ENCODE data around the gene NME4.
A peak's percentile ranks its signal among the peaks of the same experiment; 100 is the strongest.
"Not testable (repeated sequence)": the region's sequence is repeated elsewhere in the genome, so short reads cannot be mapped to it uniquely, and the experiment has no call there.

NME4 gene

GRCh38 chr16:397736-398332 is 835 bp downstream of the NME4 start:
- DNase-seq (ENCODE audit: low read depth, low spot score): peak; percentile 87

GRCh38 chr16:398561-399339 is 1.8 kb downstream of the NME4 start:
- DNase-seq (ENCODE audit: low read depth, low spot score): peak; percentile 41

- DNase-seq (ENCODE audit: low read depth, low spot score): no peak
Measured at GRCh38 chr16:399340-400019, 2.5 kb downstream of the NME4 start.

GRCh38 chr16:400061-400591 is 3.1 kb downstream of the NME4 start:
- DNase-seq (ENCODE audit: low read depth, low spot score): no peak

GRCh38 chr16:401468-402348 is 4.7 kb downstream of the NME4 start, which contains the start of gene DECR2:
Gene DECR2 (plus strand): TSS chr16:401885. CDS start chr16:401964, 79 bp downstream.
- peak; percentile 91 for DNase-seq (ENCODE audit: low read depth, low spot score)

GRCh38 chr16:404971-405486 is 8.0 kb downstream of the NME4 start:
- DNase-seq (ENCODE audit: low read depth, low spot score): peak; percentile 37

- peak; percentile 49 for DNase-seq (ENCODE audit: low read depth, low spot score)
Measured at GRCh38 chr16:405548-406506, 8.8 kb downstream of the NME4 start.

GRCh38 chr16:407253-407652 is 10.3 kb downstream of the NME4 start:
- DNase-seq (ENCODE audit: low read depth, low spot score): no peak

GRCh38 chr16:410516-411178 is 13.6 kb downstream of the NME4 start:
- DNase-seq (ENCODE audit: low read depth, low spot score): no peak

GRCh38 chr16:411576-412265 is 14.7 kb downstream of the NME4 start:
- no peak for DNase-seq (ENCODE audit: low read depth, low spot score)

GRCh38 chr16:414395-415169 is 17.6 kb downstream of the NME4 start:
- DNase-seq (ENCODE audit: low read depth, low spot score): peak; percentile 46

- not testable (repeated sequence) for DNase-seq (ENCODE audit: low read depth, low spot score)
Measured at GRCh38 chr16:415170-415498, 18.1 kb downstream of the NME4 start.

GRCh38 chr16:422179-422578 is 25.2 kb downstream of the NME4 start:
- not testable (repeated sequence) for DNase-seq (ENCODE audit: low read depth, low spot score)

- DNase-seq (ENCODE audit: low read depth, low spot score): peak; percentile 49
Measured at GRCh38 chr16:424033-424622, 27.1 kb downstream of the NME4 start.

- peak; percentile 44 for DNase-seq (ENCODE audit: low read depth, low spot score)
Measured at GRCh38 chr16:424623-425081, 27.7 kb downstream of the NME4 start.

- DNase-seq (ENCODE audit: low read depth, low spot score): peak; percentile 87
Measured at GRCh38 chr16:425082-425718, 28.2 kb downstream of the NME4 start, which contains the start of gene RAB11FIP3. Gene RAB11FIP3 (plus strand): TSS chr16:425649. CDS start chr16:426007, 358 bp downstream.

- DNase-seq (ENCODE audit: low read depth, low spot score): no peak
Measured at GRCh38 chr16:425740-426114, 28.7 kb downstream of the NME4 start.

Data from ELF-1 (cell line).